ENCODE measurements around the gene TBC1D10A.

TBC1D10A gene

DNA sequence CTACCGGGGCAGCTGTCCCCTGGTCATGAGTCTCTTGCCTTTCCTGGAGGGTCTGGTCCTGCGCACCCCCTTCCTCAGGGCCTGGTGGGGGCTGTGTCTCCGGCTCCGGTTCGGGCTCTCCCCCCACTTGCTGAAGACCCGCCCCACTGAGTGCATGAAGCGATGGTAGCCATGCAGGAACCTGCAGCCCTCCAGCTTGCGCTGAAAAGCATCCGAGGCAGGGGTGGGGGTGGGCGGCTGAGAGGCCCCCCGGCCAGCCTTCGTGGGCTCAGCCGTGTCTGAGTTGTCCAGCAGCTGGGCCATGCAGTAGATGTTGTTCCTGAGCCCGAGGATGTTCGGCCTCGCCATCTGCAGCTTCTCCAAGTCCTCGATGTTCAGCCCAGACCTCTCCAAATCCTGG is 62.9 kb downstream of the TBC1D10A start:
- H3K9me3 ChIP-seq (ENCODE audit: control insufficient read depth, low read length): no peaks in the 10 kb centered on the region
- no peaks in the 10 kb centered on the region for H3K27me3 ChIP-seq (ENCODE audit: control insufficient read depth, insufficient read depth, low read length)
- no peaks in the 10 kb centered on the region for H3K4me1 ChIP-seq
- TF ChIP-seq, protein P1, sequence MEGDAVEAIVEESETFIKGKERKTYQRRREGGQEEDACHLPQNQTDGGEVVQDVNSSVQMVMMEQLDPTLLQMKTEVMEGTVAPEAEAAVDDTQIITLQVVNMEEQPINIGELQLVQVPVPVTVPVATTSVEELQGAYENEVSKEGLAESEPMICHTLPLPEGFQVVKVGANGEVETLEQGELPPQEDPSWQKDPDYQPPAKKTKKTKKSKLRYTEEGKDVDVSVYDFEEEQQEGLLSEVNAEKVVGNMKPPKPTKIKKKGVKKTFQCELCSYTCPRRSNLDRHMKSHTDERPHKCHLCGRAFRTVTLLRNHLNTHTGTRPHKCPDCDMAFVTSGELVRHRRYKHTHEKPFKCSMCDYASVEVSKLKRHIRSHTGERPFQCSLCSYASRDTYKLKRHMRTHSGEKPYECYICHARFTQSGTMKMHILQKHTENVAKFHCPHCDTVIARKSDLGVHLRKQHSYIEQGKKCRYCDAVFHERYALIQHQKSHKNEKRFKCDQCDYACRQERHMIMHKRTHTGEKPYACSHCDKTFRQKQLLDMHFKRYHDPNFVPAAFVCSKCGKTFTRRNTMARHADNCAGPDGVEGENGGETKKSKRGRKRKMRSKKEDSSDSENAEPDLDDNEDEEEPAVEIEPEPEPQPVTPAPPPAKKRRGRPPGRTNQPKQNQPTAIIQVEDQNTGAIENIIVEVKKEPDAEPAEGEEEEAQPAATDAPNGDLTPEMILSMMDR (IDR thresholded peaks at IDR 0.05): no peak
- H3K36me3 ChIP-seq (ENCODE audit: control insufficient read depth, insufficient read depth, low read length): no peaks in the 10 kb centered on the region
- no peak overlapping the region for H3K27ac ChIP-seq
- no peaks in the 10 kb centered on the region for H3K79me2 ChIP-seq
- H3K4me2 ChIP-seq (ENCODE audit: low read length): no peak overlapping the region
- no peak overlapping the region for H3K9ac ChIP-seq
- H3K4me3 ChIP-seq (ENCODE audit: low read depth, low read length): no peak overlapping the region
- H2AFZ ChIP-seq: no peak overlapping the region

DNA sequence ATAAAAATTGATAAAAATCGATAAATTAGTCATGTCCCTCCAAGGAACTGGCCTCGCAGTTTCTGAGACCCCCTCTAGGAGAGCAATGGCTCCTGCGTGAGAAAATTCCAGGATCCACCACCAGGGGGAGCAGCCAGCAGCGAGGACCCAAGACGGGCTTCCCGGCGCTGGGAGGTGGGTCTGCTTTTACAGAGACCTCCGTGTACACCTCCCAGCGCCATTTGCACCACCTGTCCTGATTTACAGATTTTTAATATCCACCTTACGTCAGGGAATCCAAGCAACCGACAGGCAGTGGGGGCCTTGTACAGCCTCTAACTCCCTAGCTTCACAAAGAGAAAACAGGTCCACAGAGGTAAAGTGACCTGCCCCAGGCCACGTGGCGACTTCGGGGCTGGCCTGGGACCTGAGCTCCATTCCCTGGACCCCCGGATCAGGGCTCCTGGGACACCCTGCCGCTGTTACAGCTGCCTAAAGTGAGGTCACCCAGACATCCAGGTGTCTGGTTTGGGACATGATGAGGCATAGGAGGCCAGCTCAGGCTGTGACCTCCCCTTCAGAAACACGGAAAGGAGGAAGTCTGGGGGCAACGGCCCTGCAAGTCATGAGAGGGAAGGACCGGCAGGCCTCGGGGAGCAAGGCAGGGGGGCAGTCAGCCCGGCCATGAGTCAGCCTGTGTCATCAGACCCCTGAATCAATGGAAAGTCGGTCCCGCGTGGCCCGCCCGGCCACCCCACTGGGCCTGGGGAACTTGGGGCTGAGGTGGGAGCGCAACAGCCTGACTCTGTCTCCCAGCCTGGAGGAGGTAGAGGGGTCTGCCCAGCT is 63.6 kb downstream of the TBC1D10A start:
- H3K9me3 ChIP-seq (ENCODE audit: control insufficient read depth, low read length): no peaks in the 10 kb centered on the region

DNA sequence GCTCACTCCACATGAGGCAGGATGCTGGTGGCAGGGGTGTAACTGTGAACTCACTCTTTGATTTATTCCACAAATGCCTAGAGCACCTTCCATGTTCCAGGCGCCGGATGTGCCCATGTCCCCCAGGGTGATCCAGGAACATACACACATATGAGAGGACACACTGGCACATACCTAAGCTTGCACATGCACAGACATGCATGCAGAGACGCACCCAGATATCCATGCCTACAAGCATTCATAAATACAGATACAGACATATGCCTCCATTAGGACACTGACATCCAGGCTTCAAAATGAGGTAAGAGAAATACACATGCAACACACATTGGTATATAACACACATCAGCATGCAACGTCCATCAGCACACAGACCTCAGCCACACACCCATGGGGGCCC is 64.6 kb downstream of the TBC1D10A start:
- Histone ChIP-seq H3K4me3 (ENCODE audit: low read depth, low read length) (no peak overlapping the region), H3K27ac (no peak overlapping the region), H3K4me1 (no peaks in the 10 kb centered on the region), H3K79me2 (no peaks in the 10 kb centered on the region), H3K9ac (no peak overlapping the region), H3K4me2 (ENCODE audit: low read length) (no peak overlapping the region), H2AFZ (no peak overlapping the region), H3K9me3 (ENCODE audit: control insufficient read depth, low read length) (no peaks in the 10 kb centered on the region), H3K36me3 (ENCODE audit: control insufficient read depth, insufficient read depth, low read length) (no peaks in the 10 kb centered on the region), H3K27me3 (ENCODE audit: control insufficient read depth, insufficient read depth, low read length) (no peaks in the 10 kb centered on the region)
- TF ChIP-seq, protein P1 (IDR thresholded peaks at IDR 0.05): no peak

More for the DNA sequence above, 63.6 kb downstream of the TBC1D10A start:
- peak overlapping the region; percentile 66 for H3K4me2 ChIP-seq (ENCODE audit: low read length)
- TF ChIP-seq, protein P1 (IDR thresholded peaks at IDR 0.05): peak; percentile 91
- no peaks in the 10 kb centered on the region for H3K27me3 ChIP-seq (ENCODE audit: control insufficient read depth, insufficient read depth, low read length)
- H3K27ac ChIP-seq: no peak overlapping the region
- H3K4me3 ChIP-seq (ENCODE audit: low read depth, low read length): peak overlapping the region; percentile 33
- H3K9ac ChIP-seq: no peak overlapping the region
- no peaks in the 10 kb centered on the region for H3K79me2 ChIP-seq
- peak overlapping the region; percentile 61 for H2AFZ ChIP-seq
- no peaks in the 10 kb centered on the region for H3K36me3 ChIP-seq (ENCODE audit: control insufficient read depth, insufficient read depth, low read length)
- no peaks in the 10 kb centered on the region for H3K4me1 ChIP-seq

DNA sequence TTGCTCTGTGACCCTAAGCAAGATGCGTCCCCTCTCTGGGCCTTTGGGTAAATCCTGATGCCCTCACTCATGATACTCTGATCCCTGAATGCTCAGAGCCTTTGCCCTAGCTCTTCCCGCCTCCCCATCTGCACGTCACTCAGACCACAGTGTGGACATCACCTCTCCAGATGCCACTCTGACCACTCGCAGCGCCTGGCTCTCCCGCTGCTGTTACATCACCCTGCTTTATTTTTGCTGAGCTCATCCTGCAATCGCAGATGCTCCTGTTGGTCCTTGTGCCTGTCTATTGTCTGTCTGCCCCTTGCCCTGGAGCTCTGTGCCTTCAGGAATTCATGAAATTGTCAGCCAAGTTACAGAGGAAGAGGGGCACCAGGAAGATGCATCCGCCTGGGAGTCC is 65.6 kb downstream of the TBC1D10A start:
- TF ChIP-seq, protein P1 (IDR thresholded peaks at IDR 0.05): no peak
- H3K36me3 ChIP-seq (ENCODE audit: control insufficient read depth, insufficient read depth, low read length): no peaks in the 10 kb centered on the region
- no peak overlapping the region for H2AFZ ChIP-seq
- H3K4me1 ChIP-seq: no peaks in the 10 kb centered on the region
- H3K4me3 ChIP-seq (ENCODE audit: low read depth, low read length): no peak overlapping the region
- no peaks in the 10 kb centered on the region for H3K27me3 ChIP-seq (ENCODE audit: control insufficient read depth, insufficient read depth, low read length)
- no peaks in the 10 kb centered on the region for H3K79me2 ChIP-seq
- H3K27ac ChIP-seq: no peak overlapping the region
- no peaks in the 10 kb centered on the region for H3K9me3 ChIP-seq (ENCODE audit: control insufficient read depth, low read length)
- no peak overlapping the region for H3K4me2 ChIP-seq (ENCODE audit: low read length)
- H3K9ac ChIP-seq: no peak overlapping the region

DNA sequence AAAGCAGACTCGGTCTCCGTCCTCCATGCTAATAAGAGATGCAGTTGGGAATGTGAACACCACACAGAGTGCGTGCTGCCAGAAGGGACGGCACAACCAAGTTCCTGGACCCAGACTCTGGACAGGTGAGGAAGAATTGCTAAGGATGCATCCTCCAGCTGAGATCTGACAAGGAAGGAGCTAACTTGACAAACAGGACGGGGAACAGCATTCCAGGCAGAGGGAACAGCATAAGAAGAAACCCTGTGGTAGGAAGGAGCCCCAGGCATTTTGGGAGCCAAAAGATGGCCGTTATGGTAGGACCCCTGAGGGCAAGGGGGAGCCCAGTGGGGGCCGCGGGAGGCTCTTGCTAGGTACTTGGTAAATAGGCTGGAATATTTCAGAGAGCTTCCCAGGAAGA is 66.1 kb downstream of the TBC1D10A start:
- H3K4me1 ChIP-seq: no peaks in the 10 kb centered on the region
- H3K4me3 ChIP-seq (ENCODE audit: low read depth, low read length): no peak overlapping the region

More for the DNA sequence above, 66.1 kb downstream of the TBC1D10A start:
- H3K9me3 ChIP-seq (ENCODE audit: control insufficient read depth, low read length): no peaks in the 10 kb centered on the region
- no peak overlapping the region for H2AFZ ChIP-seq
- no peaks in the 10 kb centered on the region for H3K36me3 ChIP-seq (ENCODE audit: control insufficient read depth, insufficient read depth, low read length)
- H3K79me2 ChIP-seq: no peaks in the 10 kb centered on the region
- H3K9ac ChIP-seq: no peak overlapping the region
- no peak overlapping the region for H3K4me2 ChIP-seq (ENCODE audit: low read length)
- H3K27me3 ChIP-seq (ENCODE audit: control insufficient read depth, insufficient read depth, low read length): no peaks in the 10 kb centered on the region
- TF ChIP-seq, protein P1 (IDR thresholded peaks at IDR 0.05): no peak
- H3K27ac ChIP-seq: no peak overlapping the region

Data from parathyroid adenoma (tissue), 2 donors.